ENCODE data around the gene RPS10.
A peak's percentile ranks its signal among the peaks of the same experiment; 100 is the strongest.

The RPS10 gene

GRCh38 chr6:34457742-34458735, 32.2 kb upstream of the RPS10 start:
- Mint-ChIP-seq H3K27me3 (ENCODE audit: low read depth) (peaks cover 8% of the 10 kb centered on the region), H3K4me3 (no peak overlapping the region), H3K36me3 (ENCODE audit: low read depth) (no peaks in the 10 kb centered on the region), H3K27ac (no peak overlapping the region), H3K4me1 (peaks cover 6% of the 10 kb centered on the region), H3K9me3 (no peaks in the 10 kb centered on the region)
- TF ChIP-seq, protein P1, sequence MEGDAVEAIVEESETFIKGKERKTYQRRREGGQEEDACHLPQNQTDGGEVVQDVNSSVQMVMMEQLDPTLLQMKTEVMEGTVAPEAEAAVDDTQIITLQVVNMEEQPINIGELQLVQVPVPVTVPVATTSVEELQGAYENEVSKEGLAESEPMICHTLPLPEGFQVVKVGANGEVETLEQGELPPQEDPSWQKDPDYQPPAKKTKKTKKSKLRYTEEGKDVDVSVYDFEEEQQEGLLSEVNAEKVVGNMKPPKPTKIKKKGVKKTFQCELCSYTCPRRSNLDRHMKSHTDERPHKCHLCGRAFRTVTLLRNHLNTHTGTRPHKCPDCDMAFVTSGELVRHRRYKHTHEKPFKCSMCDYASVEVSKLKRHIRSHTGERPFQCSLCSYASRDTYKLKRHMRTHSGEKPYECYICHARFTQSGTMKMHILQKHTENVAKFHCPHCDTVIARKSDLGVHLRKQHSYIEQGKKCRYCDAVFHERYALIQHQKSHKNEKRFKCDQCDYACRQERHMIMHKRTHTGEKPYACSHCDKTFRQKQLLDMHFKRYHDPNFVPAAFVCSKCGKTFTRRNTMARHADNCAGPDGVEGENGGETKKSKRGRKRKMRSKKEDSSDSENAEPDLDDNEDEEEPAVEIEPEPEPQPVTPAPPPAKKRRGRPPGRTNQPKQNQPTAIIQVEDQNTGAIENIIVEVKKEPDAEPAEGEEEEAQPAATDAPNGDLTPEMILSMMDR (IDR thresholded peaks at IDR 0.05; ENCODE audit: unreplicated experiment in 3 of 3): no peak

GRCh38 chr6:34457382-34457741, 31.5 kb upstream of the RPS10 start:
- Mint-ChIP-seq H3K27me3 (ENCODE audit: low read depth) (peaks cover 8% of the 10 kb centered on the region), H3K4me3 (no peak overlapping the region), H3K4me1 (peaks cover 6% of the 10 kb centered on the region), H3K9me3 (no peaks in the 10 kb centered on the region), H3K27ac (no peak overlapping the region), H3K36me3 (ENCODE audit: low read depth) (no peaks in the 10 kb centered on the region)
- TF ChIP-seq, protein P1 (IDR thresholded peaks at IDR 0.05; ENCODE audit: unreplicated experiment in 3 of 3): no peak

DNA sequence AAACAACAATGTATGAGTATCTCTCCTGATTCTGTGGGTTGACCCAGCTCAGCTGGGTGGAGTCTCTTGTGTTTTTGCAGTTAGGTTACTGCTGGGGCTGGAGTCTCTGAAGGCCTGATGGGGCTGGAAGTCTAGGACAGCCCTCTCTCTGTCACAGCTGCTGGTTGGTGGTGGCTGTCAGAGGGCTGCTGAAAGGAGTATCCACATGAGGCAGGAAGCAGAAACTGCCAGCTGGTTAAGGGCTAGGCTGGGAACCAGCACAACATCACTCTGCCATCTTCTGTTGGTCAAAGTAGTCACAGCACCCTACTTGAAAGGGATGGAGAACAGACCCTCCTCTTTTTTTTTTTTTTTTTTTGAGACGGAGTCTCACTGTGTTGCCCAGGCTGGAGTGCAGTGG, 30.0 kb upstream of the RPS10 start:
- no peak overlapping the region for H3K4me3 Mint-ChIP-seq
- H3K4me1 Mint-ChIP-seq: peaks cover 6% of the 10 kb centered on the region
- no peak overlapping the region for H3K27ac Mint-ChIP-seq
- TF ChIP-seq, protein P1 (IDR thresholded peaks at IDR 0.05; ENCODE audit: unreplicated experiment in 3 of 3): no peak
- no peaks in the 10 kb centered on the region for H3K36me3 Mint-ChIP-seq (ENCODE audit: low read depth)
- peaks cover 5% of the 10 kb centered on the region for H3K9me3 Mint-ChIP-seq
- H3K27me3 Mint-ChIP-seq (ENCODE audit: low read depth): peaks cover 3% of the 10 kb centered on the region

- Mint-ChIP-seq H3K4me1 (peaks cover 6% of the 10 kb centered on the region), H3K9me3 (peaks cover 5% of the 10 kb centered on the region), H3K27me3 (ENCODE audit: low read depth) (peaks cover 3% of the 10 kb centered on the region), H3K4me3 (no peak overlapping the region), H3K36me3 (ENCODE audit: low read depth) (no peaks in the 10 kb centered on the region), H3K27ac (no peak overlapping the region)
- TF ChIP-seq, protein P1 (IDR thresholded peaks at IDR 0.05; ENCODE audit: unreplicated experiment in 3 of 3): no peak
Measured at GRCh38 chr6:34451192-34451591, 25.3 kb upstream of the RPS10 start.

- no peaks in the 10 kb centered on the region for H3K27me3 Mint-ChIP-seq (ENCODE audit: low read depth)
- TF ChIP-seq, protein P1 (IDR thresholded peaks at IDR 0.05; ENCODE audit: unreplicated experiment in 3 of 3): no peak
- peaks cover 6% of the 10 kb centered on the region for H3K4me1 Mint-ChIP-seq
- no peaks in the 10 kb centered on the region for H3K36me3 Mint-ChIP-seq (ENCODE audit: low read depth)
- H3K4me3 Mint-ChIP-seq: no peak overlapping the region
- H3K9me3 Mint-ChIP-seq: peaks cover 5% of the 10 kb centered on the region
- peak overlapping the region in 1 of 3 experiments; percentile 4 for H3K27ac Mint-ChIP-seq
Measured at GRCh38 chr6:34447910-34448309, 22.0 kb upstream of the RPS10 start.

GRCh38 chr6:34447386-34447785, 21.5 kb upstream of the RPS10 start:
- peaks cover 5% of the 10 kb centered on the region for H3K9me3 Mint-ChIP-seq
- H3K4me3 Mint-ChIP-seq: no peak overlapping the region
- H3K4me1 Mint-ChIP-seq: peaks cover 6% of the 10 kb centered on the region
- peak overlapping the region in 1 of 3 experiments; percentile 4 for H3K27ac Mint-ChIP-seq
- TF ChIP-seq, protein P1 (IDR thresholded peaks at IDR 0.05; ENCODE audit: unreplicated experiment in 3 of 3): no peak
- H3K27me3 Mint-ChIP-seq (ENCODE audit: low read depth): no peaks in the 10 kb centered on the region
- no peaks in the 10 kb centered on the region for H3K36me3 Mint-ChIP-seq (ENCODE audit: low read depth)

Data from nephron (organoid).